ENCODE data around the gene GPHN.

DNA sequence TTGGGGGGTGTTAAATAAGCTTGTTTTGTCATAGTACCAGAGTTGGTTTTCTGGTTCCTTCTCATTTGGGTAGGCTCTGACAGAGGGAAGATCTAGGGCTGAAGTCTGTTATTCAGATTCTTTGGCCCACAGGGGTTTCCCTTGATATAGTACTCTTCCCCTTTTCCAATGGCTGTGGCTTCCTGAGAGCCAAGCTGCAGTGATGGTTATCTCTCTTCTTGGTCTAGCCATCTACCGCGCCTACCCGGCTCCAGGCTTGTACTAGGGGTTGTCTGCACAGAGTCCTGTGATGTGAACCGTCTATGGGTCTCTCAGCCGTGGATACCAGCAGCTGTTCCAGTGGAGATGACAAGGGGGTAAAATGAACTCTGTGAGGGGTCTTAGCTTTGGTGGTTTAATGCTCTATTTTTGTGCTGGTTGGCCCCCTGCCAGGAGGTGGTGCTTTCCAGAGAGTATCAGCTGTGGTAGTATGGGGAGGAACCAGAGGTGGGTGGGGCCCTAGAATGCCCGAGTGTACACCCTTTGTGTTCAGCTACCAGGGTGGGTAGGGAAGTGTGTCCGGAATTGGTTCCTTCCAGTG, 209.7 kb downstream of the GPHN start:
- TF ChIP-seq, protein P1, sequence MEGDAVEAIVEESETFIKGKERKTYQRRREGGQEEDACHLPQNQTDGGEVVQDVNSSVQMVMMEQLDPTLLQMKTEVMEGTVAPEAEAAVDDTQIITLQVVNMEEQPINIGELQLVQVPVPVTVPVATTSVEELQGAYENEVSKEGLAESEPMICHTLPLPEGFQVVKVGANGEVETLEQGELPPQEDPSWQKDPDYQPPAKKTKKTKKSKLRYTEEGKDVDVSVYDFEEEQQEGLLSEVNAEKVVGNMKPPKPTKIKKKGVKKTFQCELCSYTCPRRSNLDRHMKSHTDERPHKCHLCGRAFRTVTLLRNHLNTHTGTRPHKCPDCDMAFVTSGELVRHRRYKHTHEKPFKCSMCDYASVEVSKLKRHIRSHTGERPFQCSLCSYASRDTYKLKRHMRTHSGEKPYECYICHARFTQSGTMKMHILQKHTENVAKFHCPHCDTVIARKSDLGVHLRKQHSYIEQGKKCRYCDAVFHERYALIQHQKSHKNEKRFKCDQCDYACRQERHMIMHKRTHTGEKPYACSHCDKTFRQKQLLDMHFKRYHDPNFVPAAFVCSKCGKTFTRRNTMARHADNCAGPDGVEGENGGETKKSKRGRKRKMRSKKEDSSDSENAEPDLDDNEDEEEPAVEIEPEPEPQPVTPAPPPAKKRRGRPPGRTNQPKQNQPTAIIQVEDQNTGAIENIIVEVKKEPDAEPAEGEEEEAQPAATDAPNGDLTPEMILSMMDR (IDR thresholded peaks at IDR 0.05) = no peak
- TF ChIP-seq POLR2A (IDR thresholded peaks at IDR 0.05) = no peak

Data from right lobe of liver (tissue), 4 donors.